ENCODE measurements around the gene NIPBL.
"Not testable (repeated sequence)": the region's sequence is repeated elsewhere in the genome, so short reads cannot be mapped to it uniquely, and the experiment has no call there.

NIPBL gene, protein sequence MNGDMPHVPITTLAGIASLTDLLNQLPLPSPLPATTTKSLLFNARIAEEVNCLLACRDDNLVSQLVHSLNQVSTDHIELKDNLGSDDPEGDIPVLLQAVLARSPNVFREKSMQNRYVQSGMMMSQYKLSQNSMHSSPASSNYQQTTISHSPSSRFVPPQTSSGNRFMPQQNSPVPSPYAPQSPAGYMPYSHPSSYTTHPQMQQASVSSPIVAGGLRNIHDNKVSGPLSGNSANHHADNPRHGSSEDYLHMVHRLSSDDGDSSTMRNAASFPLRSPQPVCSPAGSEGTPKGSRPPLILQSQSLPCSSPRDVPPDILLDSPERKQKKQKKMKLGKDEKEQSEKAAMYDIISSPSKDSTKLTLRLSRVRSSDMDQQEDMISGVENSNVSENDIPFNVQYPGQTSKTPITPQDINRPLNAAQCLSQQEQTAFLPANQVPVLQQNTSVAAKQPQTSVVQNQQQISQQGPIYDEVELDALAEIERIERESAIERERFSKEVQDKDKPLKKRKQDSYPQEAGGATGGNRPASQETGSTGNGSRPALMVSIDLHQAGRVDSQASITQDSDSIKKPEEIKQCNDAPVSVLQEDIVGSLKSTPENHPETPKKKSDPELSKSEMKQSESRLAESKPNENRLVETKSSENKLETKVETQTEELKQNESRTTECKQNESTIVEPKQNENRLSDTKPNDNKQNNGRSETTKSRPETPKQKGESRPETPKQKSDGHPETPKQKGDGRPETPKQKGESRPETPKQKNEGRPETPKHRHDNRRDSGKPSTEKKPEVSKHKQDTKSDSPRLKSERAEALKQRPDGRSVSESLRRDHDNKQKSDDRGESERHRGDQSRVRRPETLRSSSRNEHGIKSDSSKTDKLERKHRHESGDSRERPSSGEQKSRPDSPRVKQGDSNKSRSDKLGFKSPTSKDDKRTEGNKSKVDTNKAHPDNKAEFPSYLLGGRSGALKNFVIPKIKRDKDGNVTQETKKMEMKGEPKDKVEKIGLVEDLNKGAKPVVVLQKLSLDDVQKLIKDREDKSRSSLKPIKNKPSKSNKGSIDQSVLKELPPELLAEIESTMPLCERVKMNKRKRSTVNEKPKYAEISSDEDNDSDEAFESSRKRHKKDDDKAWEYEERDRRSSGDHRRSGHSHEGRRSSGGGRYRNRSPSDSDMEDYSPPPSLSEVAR (N-terminal part only)

DNA sequence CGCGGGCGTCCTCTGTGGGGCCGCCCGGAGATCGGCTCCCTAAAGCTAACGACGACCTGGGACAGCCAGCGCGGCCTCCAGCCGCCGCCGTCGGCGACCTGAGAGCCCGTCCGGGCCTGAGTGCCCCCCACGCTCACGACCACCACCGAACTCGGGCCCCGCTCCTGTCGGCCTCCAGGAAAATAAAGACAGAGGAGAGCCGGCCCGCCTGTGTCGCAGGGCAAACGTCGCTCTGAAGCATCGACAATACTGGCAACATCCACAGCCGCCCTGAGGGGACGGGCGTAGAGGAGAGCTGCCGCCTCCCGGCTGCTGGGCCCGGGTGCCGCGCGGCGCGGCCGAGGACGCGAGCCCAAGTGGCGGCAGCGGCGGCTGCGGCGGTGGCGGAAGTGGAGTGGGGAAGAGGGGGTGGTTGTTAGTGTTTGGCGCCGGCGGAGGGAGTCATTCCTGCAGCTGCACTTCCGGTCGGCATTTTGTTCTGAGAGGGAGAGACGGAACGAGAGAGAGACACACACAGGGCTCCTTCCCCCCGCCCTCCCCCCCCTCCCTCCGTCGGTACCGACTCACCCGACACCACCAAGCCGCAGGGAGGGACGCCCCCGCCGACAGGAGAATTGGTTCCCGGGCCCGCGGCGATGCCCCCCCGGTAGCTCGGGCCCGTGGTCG is at the start of gene NIPBL:
TSS of gene NIPBL (plus strand) at position 471 of the 666 bp plus-strand sequence. CDS start 76,928 bp downstream, outside the sequence.
- peak; percentile 84 for DNase-seq (ENCODE audit: low read depth)

DNA sequence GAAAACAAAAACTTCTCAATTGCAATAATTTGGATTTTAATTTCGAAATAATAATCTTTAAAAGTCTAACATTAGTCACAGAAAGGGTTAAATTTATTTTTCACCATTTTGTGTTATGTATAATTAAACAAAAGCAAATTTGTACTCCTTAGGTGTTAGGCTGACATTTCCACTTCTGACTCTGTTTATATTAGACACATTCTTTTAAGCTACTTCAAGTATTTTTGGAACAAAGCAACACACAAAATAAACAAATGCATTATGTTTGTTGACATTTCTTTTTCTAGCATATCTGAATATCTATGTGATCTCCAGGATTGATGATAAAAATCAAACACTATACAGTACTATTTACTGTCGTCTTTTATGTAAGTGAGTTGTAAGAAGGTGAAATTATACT is 44.3 kb upstream of the NIPBL start:
- DNase-seq (ENCODE audit: low read depth): no peak

DNA sequence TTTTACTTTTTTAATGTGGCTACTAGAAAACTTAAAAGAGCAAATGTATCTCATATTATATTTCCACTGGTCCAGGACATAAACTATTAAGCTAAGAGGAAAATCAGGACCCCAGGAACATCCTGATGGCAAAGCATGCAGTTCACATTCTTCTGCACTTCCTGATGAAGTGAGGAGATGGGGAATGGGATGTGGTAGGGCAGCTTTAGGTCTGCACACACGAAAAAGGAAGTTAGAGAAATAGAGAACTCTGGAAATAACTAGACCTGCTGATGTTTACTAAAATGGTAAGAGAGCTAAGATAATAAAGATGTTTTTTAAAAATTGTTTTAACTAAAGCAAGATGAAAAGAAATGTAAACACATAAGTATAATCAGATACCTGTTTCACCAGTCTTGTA is 39.7 kb upstream of the NIPBL start:
- no peak for DNase-seq (ENCODE audit: low read depth)

DNA sequence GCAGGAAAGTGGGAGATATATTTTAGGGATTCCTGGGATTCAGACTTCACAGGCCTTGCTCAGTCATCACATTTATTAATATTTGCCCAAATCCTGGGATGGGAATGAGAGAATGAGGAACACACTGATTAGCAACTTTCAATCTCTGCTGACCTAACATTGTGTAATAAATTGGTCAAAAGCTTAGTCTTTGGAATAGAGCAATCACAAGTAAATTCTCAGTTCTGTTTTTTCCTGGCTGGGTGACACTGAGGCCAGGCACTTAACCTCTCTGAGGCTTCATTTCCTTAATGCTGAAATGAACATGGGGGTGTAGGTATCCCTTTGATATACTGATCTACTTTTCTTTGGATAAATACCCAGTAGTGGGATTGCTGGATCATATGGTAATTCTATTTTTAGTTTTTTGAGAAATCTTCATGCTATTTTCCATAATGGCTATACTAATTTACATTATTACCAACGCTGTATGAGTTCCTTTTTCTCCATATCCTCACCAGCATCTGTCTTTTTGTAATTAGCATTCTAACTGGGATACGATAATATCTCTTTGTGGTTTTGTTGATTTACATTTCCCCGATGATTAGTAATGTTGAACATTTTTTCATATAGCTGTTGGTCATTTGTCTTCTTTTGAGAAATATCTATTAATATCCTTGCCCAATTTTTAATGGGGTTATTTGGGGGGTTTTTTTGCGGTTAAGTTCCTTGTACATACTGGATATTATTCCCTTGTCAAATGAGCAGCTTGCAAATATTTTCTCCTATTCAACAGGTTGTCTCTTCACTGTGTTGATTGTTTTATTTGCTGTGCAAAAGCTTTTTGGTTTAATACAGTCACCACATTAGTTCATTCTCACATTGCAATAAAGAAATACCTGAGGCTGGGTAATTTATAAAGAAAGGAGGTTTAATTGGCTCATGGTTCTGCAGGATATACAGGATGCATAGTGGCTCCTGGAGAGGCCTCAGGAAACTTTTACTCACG is 36.8 kb upstream of the NIPBL start:
- DNase-seq (ENCODE audit: low read depth): no peak

DNA sequence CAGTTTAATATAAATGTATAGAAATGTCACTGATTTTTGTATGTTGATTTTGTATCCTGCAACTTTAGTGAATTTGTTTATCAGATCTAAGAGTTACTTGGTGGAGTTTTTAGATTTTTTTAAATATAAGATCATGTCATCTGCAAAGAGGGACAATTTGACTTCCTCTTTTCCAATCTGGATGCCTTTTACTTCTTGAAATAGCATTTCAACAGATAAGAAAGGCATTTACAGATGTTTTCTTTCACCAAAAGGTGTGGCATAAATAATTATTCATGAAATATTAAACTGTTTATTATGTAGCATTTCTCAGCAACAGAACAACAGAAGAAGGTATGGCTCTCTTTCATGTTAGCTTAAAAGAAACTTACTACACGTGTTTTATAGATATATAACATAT is 34.9 kb upstream of the NIPBL start:
- DNase-seq (ENCODE audit: low read depth): no peak

DNA sequence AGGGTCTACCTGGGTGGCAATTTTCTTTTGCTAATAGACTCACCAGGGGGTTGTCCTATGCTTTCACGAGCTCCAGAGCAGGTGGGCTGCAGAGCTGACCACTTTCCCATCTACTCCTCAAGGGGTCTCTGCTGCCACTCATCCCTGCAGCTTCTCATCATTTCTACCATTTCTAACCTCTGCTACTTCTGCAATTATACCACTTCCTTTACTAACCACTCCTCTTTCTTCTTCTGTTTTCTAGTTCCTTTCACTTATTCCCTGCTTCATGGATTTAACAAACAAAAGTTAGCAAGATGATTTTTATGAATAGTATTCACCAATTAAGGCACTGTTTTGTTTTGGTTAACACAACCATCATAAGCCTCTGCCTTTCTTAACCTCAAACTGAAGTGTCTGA is 34.5 kb upstream of the NIPBL start:
- DNase-seq (ENCODE audit: low read depth): no peak

DNA sequence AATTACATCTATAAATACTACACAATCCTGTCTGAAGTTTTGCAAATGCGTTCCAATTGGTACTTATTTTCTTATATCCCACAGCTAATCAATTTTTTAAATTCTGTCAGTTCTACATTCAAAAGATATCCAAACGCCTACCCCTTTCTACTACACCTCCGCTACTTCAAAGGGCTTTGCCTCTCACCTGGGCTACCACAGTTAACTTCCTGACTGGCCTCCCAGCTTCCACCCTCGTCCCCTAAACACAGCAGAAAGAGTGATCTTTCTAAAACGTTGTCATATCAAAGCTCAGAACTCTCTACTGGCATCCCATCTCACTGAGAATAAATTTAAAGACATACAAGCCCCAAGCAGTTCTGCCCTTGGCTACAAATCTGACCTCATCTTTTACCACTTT is 32.3 kb upstream of the NIPBL start:
- DNase-seq (ENCODE audit: low read depth): no peak

DNA sequence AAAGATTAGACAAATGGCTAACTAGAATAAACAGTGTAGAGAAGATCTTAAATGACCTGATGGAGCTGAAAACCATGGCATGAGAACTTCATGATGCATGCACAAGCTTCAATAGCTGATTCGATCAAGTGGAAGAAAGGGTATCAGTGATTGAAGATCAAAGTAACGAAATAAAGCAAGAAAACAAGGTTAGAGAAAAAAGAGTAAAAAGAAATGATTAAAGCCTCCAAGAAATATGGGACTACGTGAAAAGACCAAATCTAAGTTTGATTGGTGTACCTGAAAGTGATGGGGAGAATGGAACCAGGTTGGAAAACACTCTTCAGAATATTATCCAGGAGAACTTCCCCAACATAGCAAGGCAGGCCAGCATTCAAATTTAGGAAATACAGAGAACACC is 28.0 kb upstream of the NIPBL start:
- not testable (repeated sequence) for DNase-seq (ENCODE audit: low read depth)

DNA sequence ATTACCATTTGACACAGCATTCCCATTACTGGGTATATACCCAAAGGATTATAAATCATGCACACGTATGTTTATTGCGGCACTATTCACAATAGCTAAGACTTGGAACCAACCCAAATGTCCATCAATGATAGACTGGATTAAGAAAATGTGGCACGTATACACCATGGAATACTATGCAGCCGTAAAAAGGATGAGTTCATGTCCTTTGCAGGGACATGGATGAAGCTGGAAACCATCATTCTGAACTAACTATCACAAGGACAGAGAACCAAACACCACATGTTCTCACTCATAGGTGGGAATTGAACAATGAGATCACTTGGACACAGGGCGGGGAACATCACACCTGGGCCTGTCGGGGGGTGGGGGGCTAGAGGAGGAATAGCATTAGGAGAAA is 23.7 kb upstream of the NIPBL start:
- not testable (repeated sequence) for DNase-seq (ENCODE audit: low read depth)

DNA sequence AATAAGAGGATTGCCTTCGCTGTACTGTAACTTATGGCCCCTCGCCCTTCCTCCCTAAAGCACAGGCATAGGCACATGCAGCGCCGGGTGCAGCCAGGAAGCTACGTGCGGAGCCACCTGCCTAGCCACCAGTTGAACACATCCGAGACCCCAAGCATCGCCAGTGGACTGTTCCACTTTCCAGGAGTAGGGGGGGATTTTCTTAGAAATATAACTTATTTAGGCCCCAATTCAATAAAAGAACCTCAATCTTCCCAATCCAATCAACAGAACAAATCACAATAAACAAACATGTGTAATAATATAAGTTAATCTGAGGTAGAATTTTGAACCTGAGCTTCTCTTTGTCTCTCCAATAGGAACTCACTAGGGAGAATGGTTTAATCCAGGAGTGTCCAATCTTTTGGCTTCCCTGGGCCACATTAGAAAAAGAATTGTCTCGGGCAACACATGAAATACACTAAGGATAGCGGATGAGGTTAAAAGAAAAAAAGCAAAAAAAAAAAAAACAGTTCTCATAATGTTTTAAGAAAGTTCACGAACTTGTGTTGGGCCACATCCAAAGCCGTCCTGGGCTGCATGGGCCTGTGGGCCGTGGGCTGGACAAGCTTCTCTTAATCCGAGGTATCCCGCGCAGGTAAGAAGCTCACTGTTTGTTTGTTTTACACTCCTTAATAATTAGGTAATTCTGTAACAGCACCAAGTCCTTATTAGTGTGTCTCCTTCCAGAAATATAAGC is 22.0 kb upstream of the NIPBL start:
- no peak for DNase-seq (ENCODE audit: low read depth)

DNA sequence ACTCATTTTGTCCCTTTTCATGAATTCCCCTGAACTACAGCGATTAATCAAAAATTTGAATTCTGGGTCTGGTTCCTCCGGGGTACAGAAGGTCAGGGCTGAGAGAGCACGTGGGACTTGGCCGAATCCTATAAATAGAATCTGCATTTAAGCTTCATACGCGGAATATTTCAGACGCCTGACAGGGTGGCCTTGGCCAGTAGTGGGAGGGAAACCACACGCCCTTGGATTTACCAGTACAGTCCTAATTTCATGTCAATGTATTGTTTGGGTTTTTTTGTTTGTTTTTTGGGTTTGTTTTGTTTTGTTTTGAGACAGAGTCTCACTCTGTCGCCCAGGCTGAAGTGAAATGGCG is 21.5 kb upstream of the NIPBL start:
- DNase-seq (ENCODE audit: low read depth): no peak

DNA sequence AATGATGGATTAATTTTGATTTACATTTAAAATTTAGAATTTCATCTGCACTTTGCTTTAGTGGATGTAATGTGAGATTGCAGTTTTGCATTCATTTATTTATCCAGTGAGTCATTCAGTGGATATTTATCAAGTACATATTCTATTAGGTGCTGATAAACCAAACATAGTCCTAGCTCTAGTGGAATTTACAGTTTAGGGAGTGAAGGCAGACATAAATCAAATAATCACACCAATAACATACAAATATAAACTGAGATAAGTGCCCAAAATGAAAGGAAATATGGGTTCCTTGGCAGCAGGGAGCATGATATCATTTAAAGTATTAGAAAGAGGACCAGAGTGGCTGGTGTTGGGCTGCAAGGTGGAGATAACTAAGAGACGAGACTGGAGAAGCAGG is 14.7 kb upstream of the NIPBL start:
- no peak for DNase-seq (ENCODE audit: low read depth)

DNA sequence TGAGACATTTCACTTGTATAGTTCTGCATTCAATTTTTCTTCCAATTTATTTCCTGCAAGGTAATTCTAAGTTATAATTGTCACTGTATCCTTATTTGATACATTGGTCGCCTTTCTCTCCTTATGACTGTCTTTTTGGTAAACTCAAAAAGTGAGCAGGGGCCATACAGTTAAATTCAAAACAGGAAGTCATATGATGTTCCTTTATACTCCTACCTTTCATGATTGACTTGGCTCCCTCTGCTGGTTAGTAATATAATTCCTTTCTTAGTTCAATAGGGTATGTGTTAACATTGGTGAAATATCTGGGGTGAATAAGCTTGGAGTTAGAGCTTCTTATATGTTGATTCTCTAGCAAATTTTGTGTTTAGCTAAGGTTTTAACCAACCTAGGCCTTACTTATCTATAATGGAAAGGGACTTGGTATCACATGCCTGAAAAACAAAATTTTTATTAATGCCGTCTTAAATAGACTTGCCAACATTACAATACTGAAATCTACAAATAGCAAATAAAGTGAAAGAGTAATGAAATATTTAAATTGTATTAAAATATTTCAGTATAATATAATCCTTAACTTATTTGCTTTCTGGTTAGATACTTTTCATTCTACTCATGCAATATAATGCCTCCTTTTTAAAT is 6.0 kb upstream of the NIPBL start:
- no peak for DNase-seq (ENCODE audit: low read depth)

DNA sequence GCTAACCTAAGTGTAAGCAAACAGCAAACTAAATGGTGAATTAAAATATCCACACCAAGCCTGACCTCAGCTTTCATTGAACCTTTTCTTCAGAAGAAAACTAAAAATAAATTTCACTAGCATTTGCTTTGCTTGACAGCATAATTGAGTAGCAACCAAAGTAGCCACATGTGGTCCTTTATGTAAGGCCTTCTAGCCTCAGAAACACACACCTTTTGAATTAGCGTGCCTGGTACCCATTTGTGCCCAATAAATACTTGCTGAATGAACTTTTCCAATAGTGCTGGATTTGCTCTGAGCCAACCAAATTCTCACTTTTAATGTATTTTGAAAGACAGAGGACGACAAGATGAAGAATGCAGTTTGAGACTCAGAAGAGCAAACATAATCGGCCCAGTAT is 2.1 kb upstream of the NIPBL start:
- no peak for DNase-seq (ENCODE audit: low read depth)

DNA sequence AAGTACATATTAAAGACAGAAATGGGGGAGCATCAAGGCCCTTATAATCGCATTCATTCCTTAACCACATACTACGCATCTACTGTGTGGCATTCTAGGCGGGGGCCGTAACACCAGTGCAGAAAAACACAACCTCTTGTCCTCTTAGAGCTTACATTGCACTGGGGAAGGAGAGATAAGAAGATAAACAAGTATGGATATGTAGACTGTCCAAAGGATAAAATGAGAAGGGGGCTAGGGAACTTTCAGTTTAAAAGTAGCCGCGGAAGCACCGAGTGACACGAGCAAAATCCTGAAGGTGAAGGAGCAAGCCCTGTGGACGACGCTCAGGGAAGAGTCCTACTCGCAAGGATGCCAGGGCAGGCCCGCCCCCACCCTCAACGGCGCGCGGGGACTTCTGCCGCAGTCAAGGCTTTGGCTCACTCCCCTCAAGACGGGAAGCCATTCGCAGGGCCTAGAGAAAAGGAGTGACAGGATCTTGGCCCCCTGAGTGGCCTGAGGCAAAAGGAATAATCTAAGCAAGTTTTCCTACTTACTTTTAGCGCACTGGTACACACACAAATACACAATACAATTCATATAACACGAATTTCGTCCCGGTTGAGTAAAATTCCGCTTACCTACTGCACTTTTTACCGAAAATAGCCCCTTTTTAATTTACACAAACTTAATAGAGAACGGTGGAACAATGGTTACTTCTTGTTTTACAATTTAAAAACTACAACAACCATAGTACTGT is 1.3 kb upstream of the NIPBL start:
- peak; percentile 38 for DNase-seq (ENCODE audit: low read depth)

DNA sequence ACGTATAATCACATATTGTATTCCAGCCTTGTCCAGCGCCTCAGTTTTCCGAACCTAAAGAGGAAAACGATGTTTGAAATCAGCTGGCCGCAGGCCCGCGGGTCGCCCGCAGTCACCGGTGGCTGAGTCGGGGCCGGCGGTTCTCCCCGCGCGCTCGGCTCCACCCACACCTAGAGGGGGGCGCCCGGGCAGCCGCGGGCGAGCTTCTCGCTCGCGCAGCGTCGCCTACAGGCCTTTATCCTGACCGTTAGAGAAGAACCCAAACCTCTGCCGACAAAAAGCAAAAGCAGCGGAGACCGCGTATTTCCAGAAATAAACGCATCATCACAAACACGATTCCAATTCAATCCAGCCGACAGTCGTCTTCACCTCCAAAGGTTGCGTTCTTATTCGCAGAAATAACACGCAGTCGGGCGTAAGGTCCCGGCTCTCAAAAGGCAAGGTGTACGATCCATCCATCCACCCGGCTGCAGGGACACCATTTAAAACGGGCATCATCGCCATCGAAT is 725 bp upstream of the NIPBL start:
- DNase-seq (ENCODE audit: low read depth): peak; percentile 70

DNA sequence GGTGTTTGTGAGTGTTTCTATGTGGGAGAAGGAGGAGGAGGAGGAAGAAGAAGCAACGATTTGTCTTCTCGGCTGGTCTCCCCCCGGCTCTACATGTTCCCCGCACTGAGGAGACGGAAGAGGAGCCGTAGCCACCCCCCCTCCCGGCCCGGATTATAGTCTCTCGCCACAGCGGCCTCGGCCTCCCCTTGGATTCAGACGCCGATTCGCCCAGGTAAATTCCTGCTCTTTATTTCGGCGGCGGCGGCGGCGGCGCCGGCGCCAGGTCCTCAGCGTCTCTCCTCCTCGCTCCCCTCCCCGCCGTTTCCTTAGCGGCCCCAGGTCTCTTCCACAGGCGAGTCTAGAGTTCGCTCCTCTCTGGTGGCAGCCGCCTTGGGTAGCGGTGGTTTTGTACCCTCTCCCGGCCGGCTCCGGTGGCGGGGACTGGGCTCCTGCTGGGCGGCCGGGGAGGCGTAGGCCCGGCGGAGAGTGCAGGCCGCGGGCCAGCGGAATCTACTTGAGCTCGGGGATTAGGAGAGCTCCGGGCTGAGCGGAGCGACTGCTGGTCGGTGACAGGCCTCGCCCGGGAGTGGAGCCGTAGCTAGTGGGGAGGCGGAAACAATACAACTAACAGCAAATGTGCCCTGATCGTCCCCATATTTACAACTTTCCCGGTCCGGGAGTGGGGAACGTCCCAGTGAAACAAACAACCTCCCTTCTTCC is 547 bp downstream of the NIPBL start:
- peak; percentile 44 for DNase-seq (ENCODE audit: low read depth)
